Measurements from ENCODE around the gene NHEJ1. TPM values are rescaled to one million over a fixed set of nuclear protein-coding genes. Genes with fewer than 3 reads are reported as not detected.

The NHEJ1 gene
- total and polyA plus RNA-seq, 9 of the 15 experiments (the other 6 are each of a cell fraction or from before 2014, with no cell fraction given) = 9.0 to 23.7 (median 13.9) TPM

DNA sequence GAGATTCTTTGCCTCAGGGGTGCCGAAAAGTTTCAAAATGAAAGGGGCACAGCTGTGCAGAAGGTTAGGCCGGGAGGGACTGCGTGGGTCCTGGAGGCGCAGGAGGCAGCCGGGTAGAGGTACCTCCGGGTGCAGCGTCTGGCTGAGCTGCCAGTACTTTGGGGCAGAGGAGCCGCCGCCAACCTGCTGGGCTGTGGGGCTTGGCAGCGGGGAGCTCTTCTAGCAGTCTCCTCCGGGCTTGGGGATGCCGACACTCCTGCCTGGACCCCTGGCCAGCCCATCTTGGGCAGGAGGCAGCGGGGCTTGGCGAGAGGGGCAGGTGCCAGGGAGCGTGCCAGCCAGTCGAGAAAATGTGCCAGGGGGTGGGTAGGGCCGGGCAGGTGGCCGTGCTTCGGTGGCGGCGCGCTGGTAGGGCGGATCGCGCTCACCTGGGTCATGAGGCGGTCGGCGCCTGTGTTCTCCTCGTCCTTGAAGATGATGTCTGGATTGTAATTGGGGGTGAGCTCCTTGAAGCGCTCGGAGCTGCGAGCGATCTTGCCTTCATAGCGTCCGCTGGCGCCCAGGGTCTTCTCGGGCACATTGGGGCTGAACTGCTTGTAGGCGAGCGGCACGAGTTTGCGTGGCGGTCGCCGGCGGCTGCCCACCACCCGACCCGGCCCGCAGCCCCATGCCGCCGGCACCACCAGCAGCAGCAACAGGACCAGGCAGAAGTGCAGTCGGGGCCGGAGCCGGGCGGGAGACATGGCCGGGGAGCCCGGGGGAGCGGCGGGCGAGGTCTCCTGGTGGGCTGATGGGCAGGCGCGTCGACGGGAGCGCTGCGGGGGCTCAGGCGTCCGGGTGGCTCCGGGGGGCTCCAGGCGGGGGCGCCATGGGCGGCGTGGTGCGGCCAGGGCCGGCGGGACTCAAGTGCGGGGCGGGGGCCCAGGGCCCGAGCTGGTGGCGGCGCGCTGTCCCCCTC lies 100.6 kb downstream of the NHEJ1 start:
- no peak overlapping the region for H3K9ac ChIP-seq (ENCODE audit: insufficient read depth in 1 of 2, low read depth in 2 of 2, low read length in 2 of 2)
- POLR2A ChIA-PET = no interaction called here

More for the DNA sequence above, 100.6 kb downstream of the NHEJ1 start:
- Histone ChIP-seq H2AFZ (ENCODE audit: low read depth, low read length) (no peak overlapping the region), H3K36me3 (ENCODE audit: control insufficient read depth, insufficient read depth, low read length) (no peaks in the 10 kb centered on the region), H3K4me2 (ENCODE audit: insufficient read depth, low read length) (no peak overlapping the region), H3K79me2 (ENCODE audit: control insufficient read depth, insufficient read depth, low read length) (no peaks in the 10 kb centered on the region), H3K9me1 (ENCODE audit: control insufficient read depth, insufficient read depth, low read length) (no peaks in the 10 kb centered on the region), H3K27ac (ENCODE audit: extremely low read depth, low read depth, low read length) (no peak overlapping the region), H3K9me3 (replicated peaks; ENCODE audit: control insufficient read depth, insufficient read depth, low read depth, low read length) (no peaks in the 10 kb centered on the region), H4K20me1 (replicated peaks; ENCODE audit: control insufficient read depth, insufficient read depth, low read length) (0 out of 2 replicates have a peak, but pooled peaks cover 6% of the 10 kb centered on the region), H3K27me3 (ENCODE audit: control insufficient read depth in 2 of 2, insufficient read depth in 2 of 2, low read length in 2 of 2) (peaks cover 11 to 53% of the 10 kb centered on the region in 2 experiments; a peak in 4 of 5 replicates), H3K4me1 (replicated peaks in 1 of 2; ENCODE audit: control insufficient read depth in 2 of 2, insufficient read depth in 2 of 2, low read length in 2 of 2) (peaks cover 0 to 25% of the 10 kb centered on the region in 2 experiments; a peak in 2 of 5 replicates), H3K4me3 (no peak overlapping the region)
- 50% methylated on average over 9 of the region's 81 CpGs for WGBS (ENCODE audit: insufficient coverage, low coverage, missing lambda C conversion rate)
- CTCF ChIA-PET (ENCODE audit: low intra/inter-chr PET ratio) = interaction anchor here (0.6 kb wide), 1 partner anchor 58 kb away, joined by 3 read pairs; no protein-coding TSS in a partner anchor
- ATAC-seq (no peak), DNase-seq (ENCODE audit: extremely low read depth in 1 of 4, low spot score in 3 of 4) (no peak), FAIRE-seq (no peak)
- BruUV-seq (replicated peaks) = no TSS peak
- in situ Hi-C loops (cut with MboI) (loop anchor here (5.0 kb wide), 1 partner anchor 97 kb away; no protein-coding TSS in a partner anchor), intact Hi-C loops (cut with micrococcal nuclease) (loop anchor here (5.0 kb wide), 1 partner anchor 68 kb away; the partner anchor contains the start of gene CRYBA2)
- no peak for TF ChIP-seq CXXC5 (CRISPR knock-in tag; IDR thresholded peaks at IDR 0.05)
- TF ChIP-seq, protein P1, sequence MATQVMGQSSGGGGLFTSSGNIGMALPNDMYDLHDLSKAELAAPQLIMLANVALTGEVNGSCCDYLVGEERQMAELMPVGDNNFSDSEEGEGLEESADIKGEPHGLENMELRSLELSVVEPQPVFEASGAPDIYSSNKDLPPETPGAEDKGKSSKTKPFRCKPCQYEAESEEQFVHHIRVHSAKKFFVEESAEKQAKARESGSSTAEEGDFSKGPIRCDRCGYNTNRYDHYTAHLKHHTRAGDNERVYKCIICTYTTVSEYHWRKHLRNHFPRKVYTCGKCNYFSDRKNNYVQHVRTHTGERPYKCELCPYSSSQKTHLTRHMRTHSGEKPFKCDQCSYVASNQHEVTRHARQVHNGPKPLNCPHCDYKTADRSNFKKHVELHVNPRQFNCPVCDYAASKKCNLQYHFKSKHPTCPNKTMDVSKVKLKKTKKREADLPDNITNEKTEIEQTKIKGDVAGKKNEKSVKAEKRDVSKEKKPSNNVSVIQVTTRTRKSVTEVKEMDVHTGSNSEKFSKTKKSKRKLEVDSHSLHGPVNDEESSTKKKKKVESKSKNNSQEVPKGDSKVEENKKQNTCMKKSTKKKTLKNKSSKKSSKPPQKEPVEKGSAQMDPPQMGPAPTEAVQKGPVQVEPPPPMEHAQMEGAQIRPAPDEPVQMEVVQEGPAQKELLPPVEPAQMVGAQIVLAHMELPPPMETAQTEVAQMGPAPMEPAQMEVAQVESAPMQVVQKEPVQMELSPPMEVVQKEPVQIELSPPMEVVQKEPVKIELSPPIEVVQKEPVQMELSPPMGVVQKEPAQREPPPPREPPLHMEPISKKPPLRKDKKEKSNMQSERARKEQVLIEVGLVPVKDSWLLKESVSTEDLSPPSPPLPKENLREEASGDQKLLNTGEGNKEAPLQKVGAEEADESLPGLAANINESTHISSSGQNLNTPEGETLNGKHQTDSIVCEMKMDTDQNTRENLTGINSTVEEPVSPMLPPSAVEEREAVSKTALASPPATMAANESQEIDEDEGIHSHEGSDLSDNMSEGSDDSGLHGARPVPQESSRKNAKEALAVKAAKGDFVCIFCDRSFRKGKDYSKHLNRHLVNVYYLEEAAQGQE (IDR thresholded peaks at IDR 0.05; ENCODE audit: borderline replicate concordance) = no peak
- TF ChIP-seq, protein P1 (CRISPR knock-in tag; IDR thresholded peaks at IDR 0.05; ENCODE audit: low read depth) = no peak
- no peak for TF ChIP-seq TAF15 (IDR thresholded peaks at IDR 0.05; ENCODE audit: low read depth, low read length)
- TF ChIP-seq GTF2E2 (tag; IDR thresholded peaks at IDR 0.05) = no peak
- TF ChIP-seq ZNF584 (CRISPR knock-in tag; IDR thresholded peaks at IDR 0.05; ENCODE audit: low read depth) = no peak

All from K562 (cell line).